Caco-2 (cell line): ENCODE data around the gene AGPAT1. TPM values are rescaled to one million over a fixed set of nuclear protein-coding genes. Genes with fewer than 3 reads are reported as not detected.
A peak's percentile ranks its signal among the peaks of the same experiment; 100 is the strongest.

Source experiments
- BruUV-seq: library from RNA; stranded (reverse); fragments of 400-500 nt; replicated peaks from 2 replicates; lab custom pipeline; 2021; lab: Mats Ljungman, UMichigan
- CTCF ChIA-PET: fragments of 300-600 bp; sonication (Branson Sonifier 250); formaldehyde crosslinking; loops from one replicate; lab custom pipeline; 2022; ENCODE audit warnings: antibody characterized with exemption; lab: Charles Lee
- POLR2A ChIA-PET: fragments of 300-600 bp; sonication (Branson Sonifier 250); formaldehyde crosslinking; loops from one replicate; lab custom pipeline; 2022; ENCODE audit warnings: antibody characterized with exemption; lab: Charles Lee
- DNase-seq, 2 experiments: peaks; one replicate each; pipeline versions ENCODE4 v3.0.0 to v3.0.0-alpha.2; 2020 to 2022
- H3K27me3 ChIP-seq: replicated peaks from 2 replicates; pipeline ENCODE4 v1.6.0; 2011; ENCODE audit warnings: low read length; ENCODE audit not compliant: control insufficient read depth, insufficient read depth
- H3K36me3 ChIP-seq: 2 replicates; pipeline ENCODE4 v1.5.1; 2011; ENCODE audit warnings: low read length; ENCODE audit not compliant: control insufficient read depth, insufficient read depth
- H3K4me1 ChIP-seq: fragments of 250-450 bp; sonication (Bioruptor Pico); 2 replicates; pipeline ENCODE4 v1.5.1; 2020; ENCODE audit warnings: mild to moderate bottlenecking
- H3K4me3 ChIP-seq: 2 replicates; pipeline ENCODE4 v1.5.1; 2011; ENCODE audit warnings: low read depth, mild to moderate bottlenecking, control low read depth, low read length
- H3K9me3 ChIP-seq: fragments of 250-450 bp; sonication (Bioruptor Pico); 2 replicates; pipeline ENCODE4 v1.5.1; 2020; ENCODE audit warnings: mild to moderate bottlenecking, moderate library complexity
- H3K27ac Mint-ChIP-seq: one replicate; pipeline ENCODE4 v1.8.0; 2022; ENCODE audit warnings: mixed read lengths; ENCODE audit not compliant: unreplicated experiment
- H3K27me3 Mint-ChIP-seq: one replicate; pipeline ENCODE4 v1.8.0; 2022; ENCODE audit warnings: mixed read lengths; ENCODE audit not compliant: insufficient read depth, unreplicated experiment
- H3K36me3 Mint-ChIP-seq: one replicate; pipeline ENCODE4 v1.8.0; 2022; ENCODE audit warnings: mild to moderate bottlenecking, mixed read lengths; ENCODE audit not compliant: insufficient read depth, unreplicated experiment
- H3K4me1 Mint-ChIP-seq: one replicate; pipeline ENCODE4 v1.8.0; 2022; ENCODE audit warnings: low read depth, mixed read lengths; ENCODE audit not compliant: unreplicated experiment
- H3K4me3 Mint-ChIP-seq: one replicate; pipeline ENCODE4 v1.8.0; 2022; ENCODE audit warnings: mild to moderate bottlenecking, moderate library complexity, mixed read lengths; ENCODE audit not compliant: unreplicated experiment
- H3K9me3 Mint-ChIP-seq: one replicate; pipeline ENCODE4 v1.8.0; 2022; ENCODE audit warnings: mixed read lengths; ENCODE audit not compliant: unreplicated experiment
- CTCF ChIP-seq, 2 experiments: fragments of 200-600 bp in 1 of 2; IDR thresholded peaks; 1 replicate in 1 of 2; 2 replicates in 1 of 2; pipeline versions ENCODE4 v1.5.1 to v1.8.0; 2011 to 2022; ENCODE audit warnings: antibody characterized with exemption in 1 of 2, control low read depth in 1 of 2, inconsistent platforms in 1 of 2, low read depth in 1 of 2, low read length in 1 of 2, mild to moderate bottlenecking in 1 of 2, moderate library complexity in 1 of 2; ENCODE audit not compliant: insufficient read depth in 1 of 2, severe bottlenecking in 1 of 2, unreplicated experiment in 1 of 2
- intact Hi-C: fragments of 100-400 bp; cut with micrococcal nuclease; formaldehyde crosslinking; loops from one replicate; pipeline ENCODE4 v1.10.0; 2022; ENCODE audit not compliant: unreplicated experiment
- total RNA-seq: library from RNA; stranded (reverse); gene quantifications from 2 replicates; pipeline ENCODE4 v1.2.3, GENCODE V29; 2022

The AGPAT1 gene
- total RNA-seq, 1 experiment from 2014 or later = 60.4 TPM

DNA sequence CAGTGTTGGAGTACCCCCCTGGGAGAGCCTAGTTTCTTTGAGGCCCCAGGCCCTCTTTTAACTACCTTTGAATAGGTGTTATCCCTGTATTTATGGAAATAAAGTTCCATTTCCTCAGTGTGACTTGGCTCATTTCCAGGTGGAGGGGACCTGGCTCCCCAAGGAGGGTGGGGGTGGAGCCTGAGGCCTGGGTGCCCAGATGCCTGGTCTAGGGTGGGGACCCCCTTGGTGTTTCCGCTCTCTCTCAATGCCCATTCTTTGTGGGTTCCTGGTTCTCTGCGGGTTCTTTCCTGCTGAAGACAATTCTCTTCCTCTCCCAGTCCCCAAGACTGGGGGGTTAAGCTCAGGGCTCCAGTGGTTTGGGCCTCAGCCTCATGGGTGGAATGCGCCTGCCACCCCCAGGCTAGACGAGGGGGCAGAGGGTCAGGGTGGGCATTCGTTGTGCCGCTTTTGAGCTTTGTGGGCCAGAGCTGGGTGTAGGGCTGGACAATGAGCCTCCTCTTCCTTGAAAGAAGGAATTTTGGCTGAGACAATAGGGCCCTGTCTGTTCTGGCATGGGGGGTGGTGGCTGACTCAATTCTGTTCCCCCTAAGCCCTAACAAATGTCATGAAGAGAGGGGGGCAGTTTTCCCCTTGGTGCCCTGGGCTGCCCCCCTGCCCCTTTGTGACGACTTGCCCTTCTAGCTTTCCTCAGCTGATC lies 12.2 kb downstream of the AGPAT1 start:
- Histone ChIP-seq H3K4me1 (peaks cover 14% of the 10 kb centered on the region), H3K9me3 (no peaks in the 10 kb centered on the region), H3K27me3 (no peaks in the 10 kb centered on the region), H3K4me3 (no peak overlapping the region), H3K36me3 (0 out of 2 replicates have a peak, but pooled peaks cover 1% of the 10 kb centered on the region)
- no peaks in the 10 kb centered on the region for H3K9me3 Mint-ChIP-seq
- POLR2A ChIA-PET = no interaction called here
- CTCF ChIA-PET = interaction anchor here (1.6 kb wide), 1 partner anchor 9 kb away, joined by 5 read pairs; no protein-coding TSS in a partner anchor
- peak overlapping the region; percentile 65 for H3K27ac Mint-ChIP-seq
- BruUV-seq = no TSS peak
- H3K27me3 Mint-ChIP-seq = no peaks in the 10 kb centered on the region
- no peak for TF ChIP-seq CTCF (IDR thresholded peaks at IDR 0.05; ENCODE audit: insufficient read depth in 1 of 2, low read depth in 1 of 2, low read length in 1 of 2, severe bottlenecking in 1 of 2, unreplicated experiment in 1 of 2)
- H3K4me3 Mint-ChIP-seq = no peak overlapping the region
- H3K4me1 Mint-ChIP-seq = peaks cover 9% of the 10 kb centered on the region
- no peak for DNase-seq
- H3K36me3 Mint-ChIP-seq = peaks cover 93% of the 10 kb centered on the region
- intact Hi-C loops = no loop called here

DNA sequence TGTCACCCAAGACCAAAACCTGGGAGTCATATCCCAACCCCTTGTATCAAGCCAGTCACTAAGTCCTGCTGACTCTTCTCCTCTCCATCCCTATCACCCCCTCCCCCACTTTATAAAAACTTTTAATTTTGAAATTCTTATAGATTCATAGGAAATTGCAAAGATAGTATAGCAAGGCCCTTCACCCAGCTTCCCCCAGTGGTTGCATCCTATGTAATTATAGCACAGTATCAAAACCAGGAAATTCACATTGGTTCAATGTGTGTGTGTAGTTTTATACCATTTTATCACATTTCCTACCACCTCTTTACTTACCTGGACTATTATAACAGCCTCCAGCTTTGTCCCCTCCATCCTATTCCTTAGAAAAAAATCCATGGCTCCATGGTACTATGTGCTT lies 17.8 kb downstream of the AGPAT1 start:
- no peak for TF ChIP-seq CTCF (IDR thresholded peaks at IDR 0.05; ENCODE audit: insufficient read depth in 1 of 2, low read depth in 1 of 2, low read length in 1 of 2, severe bottlenecking in 1 of 2, unreplicated experiment in 1 of 2)
- Mint-ChIP-seq H3K4me1 (peaks cover 7% of the 10 kb centered on the region), H3K27me3 (no peaks in the 10 kb centered on the region), H3K4me3 (no peak overlapping the region), H3K9me3 (no peaks in the 10 kb centered on the region), H3K27ac (no peak overlapping the region), H3K36me3 (peaks cover 82% of the 10 kb centered on the region)
- peaks cover 13% of the 10 kb centered on the region for H3K4me1 ChIP-seq
- no peak for DNase-seq
- ChIA-PET CTCF (no interaction called here), POLR2A (no interaction called here)
- no peaks in the 10 kb centered on the region for H3K9me3 ChIP-seq
- intact Hi-C loops = no loop called here
- BruUV-seq = no TSS peak
- no peaks in the 10 kb centered on the region for H3K27me3 ChIP-seq
- peaks cover 8% of the 10 kb centered on the region for H3K36me3 ChIP-seq
- no peak overlapping the region for H3K4me3 ChIP-seq

- H3K4me1 Mint-ChIP-seq = peaks cover 19% of the 10 kb centered on the region
- no peak for DNase-seq
- no peak overlapping the region for H3K4me3 Mint-ChIP-seq
- H3K27ac Mint-ChIP-seq = no peak overlapping the region
- Histone ChIP-seq H3K36me3 (peaks cover 7% of the 10 kb centered on the region), H3K4me1 (peaks cover 24% of the 10 kb centered on the region), H3K9me3 (no peaks in the 10 kb centered on the region), H3K4me3 (no peak overlapping the region), H3K27me3 (no peaks in the 10 kb centered on the region)
- peaks cover 70% of the 10 kb centered on the region for H3K36me3 Mint-ChIP-seq
- H3K27me3 Mint-ChIP-seq = no peaks in the 10 kb centered on the region
- no peak for TF ChIP-seq CTCF (IDR thresholded peaks at IDR 0.05; ENCODE audit: insufficient read depth in 1 of 2, low read depth in 1 of 2, low read length in 1 of 2, severe bottlenecking in 1 of 2, unreplicated experiment in 1 of 2)
- H3K9me3 Mint-ChIP-seq = no peaks in the 10 kb centered on the region
- no TSS peak for BruUV-seq
- ChIA-PET POLR2A (no interaction called here), CTCF (no interaction called here)
- intact Hi-C loops = no loop called here
Measured at GRCh38 chr6:32156891-32157290, 19.0 kb downstream of the AGPAT1 start.
